ACC112 (cell line): ENCODE results near the gene CHERP.
A peak's percentile ranks its signal among the peaks of the same experiment; 100 is the strongest.

Source experiments
- H2AFZ ChIP-seq: fragments of 200-600 bp; sonication (generic); one replicate; pipeline ENCODE4 v1.6.0; 2017; ENCODE audit warnings: antibody characterized with exemption, low read length; ENCODE audit not compliant: unreplicated experiment
- H3K27ac ChIP-seq: fragments of 200-600 bp; sonication (generic); 2 replicates; pipeline ENCODE4 v1.5.1; 2014; ENCODE audit warnings: low read depth, mild to moderate bottlenecking, antibody characterized with exemption, low read length, moderate library complexity
- H3K27me3 ChIP-seq: fragments of 200-600 bp; sonication (generic); 2 replicates; pipeline ENCODE4 v1.6.1; 2014; ENCODE audit warnings: mild to moderate bottlenecking, antibody characterized with exemption, low read length, moderate library complexity, mixed read lengths; ENCODE audit not compliant: insufficient read depth
- H3K36me3 ChIP-seq: fragments of 200-600 bp; sonication (generic); 2 replicates; pipeline ENCODE4 v1.6.1; 2016; ENCODE audit warnings: mild to moderate bottlenecking, antibody characterized with exemption, low read length, moderate library complexity, mixed read lengths; ENCODE audit not compliant: insufficient read depth
- H3K4me1 ChIP-seq: fragments of 200-600 bp; sonication (generic); one replicate; pipeline ENCODE4 v1.6.1; 2016; ENCODE audit warnings: low read length, mixed read lengths; ENCODE audit not compliant: insufficient read depth, unreplicated experiment, control insufficient read depth
- H3K4me3 ChIP-seq: fragments of 200-600 bp; sonication (generic); 2 replicates; pipeline ENCODE4 v1.5.1; 2014; ENCODE audit warnings: mild to moderate bottlenecking, low read depth, low read length
- H3K79me2 ChIP-seq: fragments of 200-600 bp; sonication (generic); one replicate; pipeline ENCODE4 v1.6.0; 2016; ENCODE audit warnings: low read length; ENCODE audit not compliant: control insufficient read depth, unreplicated experiment, insufficient read depth

Gene CHERP

DNA sequence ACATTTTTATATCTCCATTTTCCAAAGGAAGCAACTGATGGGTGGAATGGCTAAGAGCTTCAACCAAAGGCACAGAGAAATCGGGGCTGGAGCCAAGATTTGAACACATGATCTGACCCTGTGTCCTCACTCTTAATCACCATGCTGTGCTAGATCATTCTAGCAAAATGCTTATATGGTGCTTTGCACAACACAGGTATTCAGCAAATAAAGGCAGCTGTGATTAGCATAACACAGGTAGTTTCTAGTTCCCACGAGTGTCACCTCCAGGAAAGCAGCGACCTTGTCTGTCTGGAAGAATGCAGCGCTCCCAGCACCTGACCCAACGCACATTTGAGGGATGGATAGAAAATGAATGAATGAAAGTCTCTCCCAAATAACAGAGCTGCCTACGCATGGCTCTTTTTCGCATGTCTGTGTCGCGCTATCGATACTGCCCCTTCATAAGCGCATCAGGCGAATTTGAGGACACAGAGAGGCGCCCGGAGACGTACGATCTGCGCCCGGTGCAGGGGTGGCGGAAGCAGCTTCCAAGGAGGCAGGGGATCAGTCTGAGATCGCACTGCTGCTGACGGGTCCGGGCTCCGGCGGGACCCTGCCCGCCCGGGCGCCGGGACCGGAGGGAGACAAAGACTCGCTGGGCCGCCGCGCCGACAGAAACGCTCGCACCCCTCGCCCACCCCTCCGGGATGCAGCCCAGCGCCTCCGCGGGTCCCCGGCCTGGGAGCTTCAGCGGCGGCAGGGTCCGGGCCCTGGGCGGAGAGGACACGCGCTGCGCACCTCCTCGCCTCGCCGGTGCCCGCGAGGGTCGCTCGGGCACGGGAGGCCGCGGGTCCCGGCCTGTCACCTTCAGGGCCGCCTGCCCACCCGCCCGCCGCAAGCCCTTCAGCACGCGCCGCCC lies 71.1 kb downstream of the CHERP start:
- no peaks in the 10 kb centered on the region for H3K4me1 ChIP-seq
- H3K79me2 ChIP-seq, result peaks cover 50% of the 10 kb centered on the region
- H3K27me3 ChIP-seq, result no peaks in the 10 kb centered on the region
- no peak overlapping the region for H2AFZ ChIP-seq
- H3K27ac ChIP-seq, result no peak overlapping the region; the same call in 1 of the 2 replicates
- peak overlapping the region; percentile 86 for H3K4me3 ChIP-seq
- no peaks in the 10 kb centered on the region for H3K36me3 ChIP-seq

DNA sequence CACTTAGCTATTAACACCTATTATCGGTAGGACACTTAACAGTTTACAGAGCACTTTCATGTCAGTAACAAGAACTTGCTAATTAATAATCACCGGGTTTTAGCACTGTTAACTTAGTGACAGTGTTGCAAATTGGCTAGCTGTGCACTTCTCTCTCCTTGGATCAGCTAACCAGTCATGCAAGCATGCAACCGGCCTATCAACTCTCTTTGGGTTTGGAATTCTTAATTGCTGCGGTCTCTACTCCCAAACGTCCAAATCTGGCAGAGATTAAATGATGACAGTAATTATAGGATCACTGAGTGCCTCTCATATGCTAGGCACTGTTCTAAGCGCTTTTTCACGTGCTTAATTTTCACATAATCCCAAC lies 71.7 kb downstream of the CHERP start:
- Histone ChIP-seq H3K27ac (peak overlapping the region; percentile 8; the same call in 1 of the 2 replicates), H3K36me3 (no peaks in the 10 kb centered on the region), H2AFZ (no peak overlapping the region), H3K79me2 (peaks cover 54% of the 10 kb centered on the region), H3K27me3 (no peaks in the 10 kb centered on the region), H3K4me1 (no peaks in the 10 kb centered on the region), H3K4me3 (peak overlapping the region; percentile 86)
